ENCODE measurements around the gene MRPL9.
A peak's percentile ranks its signal among the peaks of the same experiment; 100 is the strongest.

The MRPL9 gene

GRCh38 chr1:151762941-151763921 lies at the start of gene MRPL9:
MRPL9 (minus strand) TSS chr1:151763496; CDS start chr1:151763479, 17 bp downstream.
- DNase-seq, result peak; percentile 52 to 67

GRCh38 chr1:151811181-151811580 lies 47.9 kb upstream of the MRPL9 start:
- no peak for DNase-seq

- DNase-seq, result no peak
Measured at GRCh38 chr1:151809985-151810556, 46.8 kb upstream of the MRPL9 start.

- no peak for DNase-seq
Measured at GRCh38 chr1:151809290-151809984, 46.1 kb upstream of the MRPL9 start.

GRCh38 chr1:151807766-151808165 lies 44.5 kb upstream of the MRPL9 start:
- DNase-seq, result no peak

- no peak for DNase-seq
Measured at GRCh38 chr1:151807131-151807530, 43.8 kb upstream of the MRPL9 start.

GRCh38 chr1:151806170-151806569 lies 42.9 kb upstream of the MRPL9 start:
- no peak for DNase-seq

GRCh38 chr1:151805066-151805820 lies 41.9 kb upstream of the MRPL9 start, which contains the start of gene LINGO4:
LINGO4 (minus strand) TSS chr1:151805419; CDS start chr1:151802704, 2,715 bp downstream.
- no peak for DNase-seq

GRCh38 chr1:151803915-151804314 lies 40.6 kb upstream of the MRPL9 start:
- no peak for DNase-seq

- no peak for DNase-seq
Measured at GRCh38 chr1:151803164-151803563, 39.9 kb upstream of the MRPL9 start.

GRCh38 chr1:151802372-151802771 lies 39.1 kb upstream of the MRPL9 start:
- DNase-seq, result no peak

GRCh38 chr1:151801846-151802245 lies 38.5 kb upstream of the MRPL9 start:
- DNase-seq, result no peak

GRCh38 chr1:151801310-151801820 lies 38.1 kb upstream of the MRPL9 start:
- DNase-seq, result no peak

GRCh38 chr1:151800830-151801229 lies 37.5 kb upstream of the MRPL9 start:
- DNase-seq, result no peak

GRCh38 chr1:151799179-151800022 lies 36.1 kb upstream of the MRPL9 start:
- no peak for DNase-seq

- no peak for DNase-seq
Measured at GRCh38 chr1:151798571-151798970, 35.3 kb upstream of the MRPL9 start.

- no peak for DNase-seq
Measured at GRCh38 chr1:151790940-151791651, 27.8 kb upstream of the MRPL9 start.

GRCh38 chr1:151790071-151790939 lies 27.0 kb upstream of the MRPL9 start, which contains the start of gene TDRKH:
TDRKH (minus strand) TSS chr1:151790500; CDS start chr1:151783022, 7,478 bp downstream.
- DNase-seq, result peak; percentile 39 to 73

- no peak for DNase-seq
Measured at GRCh38 chr1:151787689-151788088, 24.4 kb upstream of the MRPL9 start.

- no peak for DNase-seq
Measured at GRCh38 chr1:151783796-151784195, 20.5 kb upstream of the MRPL9 start.
